Smooth muscle cell (in vitro differentiated cells): ENCODE results near the gene CYRIA. TPM values are rescaled to one million over a fixed set of nuclear protein-coding genes. Genes with fewer than 3 reads are reported as not detected.

Source experiments
- DNase-seq: peaks from one replicate; lab custom pipeline; 2025; ENCODE audit not compliant: unreplicated experiment; lab: John Stamatoyannopoulos, UW
- H2AFZ ChIP-seq: fragments of 200-600 bp; sonication (generic); 2 replicates; pipeline ENCODE4 v1.6.0; 2016; ENCODE audit warnings: antibody characterized with exemption, low read depth, mild to moderate bottlenecking
- H3F3A ChIP-seq: fragments of 200-600 bp; sonication (generic); 2 replicates; pipeline ENCODE4 v1.6.0; 2017; ENCODE audit warnings: antibody characterized with exemption, low read depth
- H3K27ac ChIP-seq: fragments of 200-600 bp; sonication (generic); 2 replicates; pipeline ENCODE4 v1.5.1; 2016; ENCODE audit warnings: low read depth, mild to moderate bottlenecking
- H3K27me3 ChIP-seq: fragments of 200-600 bp; sonication (generic); 2 replicates; pipeline ENCODE4 v1.6.1; 2016; ENCODE audit warnings: low read depth, mild to moderate bottlenecking
- H3K36me3 ChIP-seq: fragments of 200-600 bp; sonication (generic); 2 replicates; pipeline ENCODE4 v1.5.1; 2016; ENCODE audit warnings: low read depth
- H3K4me1 ChIP-seq: fragments of 200-600 bp; sonication (generic); 2 replicates; pipeline ENCODE4 v1.5.1; 2016; ENCODE audit warnings: low read depth
- H3K4me2 ChIP-seq: fragments of 200-600 bp; sonication (generic); 2 replicates; pipeline ENCODE4 v1.6.0; 2016; ENCODE audit warnings: mild to moderate bottlenecking
- H3K4me3 ChIP-seq: fragments of 200-600 bp; sonication (generic); 2 replicates; pipeline ENCODE4 v1.5.1; 2016; ENCODE audit warnings: mild to moderate bottlenecking
- H3K79me2 ChIP-seq: fragments of 200-600 bp; sonication (generic); 2 replicates; pipeline ENCODE4 v1.6.0; 2016; ENCODE audit warnings: low read depth, mild to moderate bottlenecking
- H3K9ac ChIP-seq: fragments of 200-600 bp; sonication (generic); 2 replicates; pipeline ENCODE4 v1.6.0; 2016; ENCODE audit warnings: low read depth
- H3K9me3 ChIP-seq: fragments of 200-600 bp; sonication (generic); replicated peaks from 2 replicates; pipeline ENCODE4 v1.5.1; 2016; ENCODE audit warnings: low read depth
- H4K20me1 ChIP-seq: fragments of 200-600 bp; sonication (generic); 2 replicates; pipeline ENCODE4 v1.6.0; 2016; ENCODE audit warnings: low read depth
- WGBS: methylation state at CpG from one replicate; pipeline ENCODE4 v1.1.7; 2016; ENCODE audit warnings: low lambda C conversion rate; 5-methylcytosine and 5-hydroxymethylcytosine counted together
- polyA plus RNA-seq: library from polyadenylated mRNA; unstranded; fragments of >200 nt; fragmentation: Nextera tagmentation; extraction: Ambion mirVana; gene quantifications from 2 replicates; pipeline ENCODE4 v1.2.1, GENCODE V29; 2016
- total RNA-seq: library from RNA; depleted of rRNA; stranded (reverse); fragments of >200 nt; gene quantifications from 2 replicates; pipeline ENCODE4 v1.2.3, GENCODE V29; 2014
- TF ChIP-seq, protein P1 (sequence below): fragments of 200-600 bp; sonication (generic); IDR thresholded peaks from 2 replicates; pipeline ENCODE4 v1.5.1; 2017; ENCODE audit warnings: borderline replicate concordance, mild to moderate bottlenecking, antibody characterized with exemption; ENCODE audit not compliant: insufficient read depth, poor library complexity, severe bottlenecking

Gene CYRIA
- total and polyA plus RNA-seq, 2 experiments from 2014 or later: 1.7 to 5.8 TPM

DNA sequence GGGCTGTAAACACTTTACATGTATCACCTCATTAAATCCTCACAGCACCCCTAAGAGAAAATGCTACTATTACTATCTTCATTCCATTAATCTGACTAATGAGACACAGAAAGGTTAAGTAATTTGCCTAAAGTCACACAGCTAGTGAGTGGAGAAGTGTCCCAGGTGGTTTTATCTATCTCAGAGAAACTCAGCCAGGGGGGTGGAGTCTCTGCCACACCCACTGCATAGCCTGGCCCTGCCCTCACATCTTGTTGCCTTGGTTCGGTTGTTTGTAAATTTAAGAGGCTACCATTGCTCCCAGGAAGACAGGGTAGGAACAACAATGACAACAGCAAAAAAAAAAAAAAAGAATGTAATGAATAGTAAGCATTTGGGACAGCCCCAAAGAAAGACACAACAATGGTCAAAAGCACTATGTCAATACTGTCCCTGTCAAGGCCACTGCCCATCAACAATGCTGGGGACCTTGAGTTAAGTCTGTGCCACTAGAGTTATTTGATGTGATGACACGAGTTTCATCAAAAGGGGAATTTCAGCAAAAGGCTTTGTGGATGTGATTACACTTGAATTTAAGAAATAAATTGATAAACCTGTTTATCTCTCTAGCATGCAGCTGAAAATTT lies 17.5 kb downstream of the CYRIA start:
- Histone ChIP-seq H3K79me2 (no peaks in the 10 kb centered on the region), H3K36me3 (no peaks in the 10 kb centered on the region), H3K4me2 (no peak overlapping the region), H2AFZ (no peak overlapping the region), H3K27me3 (no peaks in the 10 kb centered on the region), H4K20me1 (no peaks in the 10 kb centered on the region), H3K9me3 (no peaks in the 10 kb centered on the region), H3K27ac (no peak overlapping the region), H3F3A (peaks cover 5% of the 10 kb centered on the region), H3K4me3 (no peak overlapping the region), H3K4me1 (peaks cover 22% of the 10 kb centered on the region), H3K9ac (no peak overlapping the region)
- TF ChIP-seq, protein P1, sequence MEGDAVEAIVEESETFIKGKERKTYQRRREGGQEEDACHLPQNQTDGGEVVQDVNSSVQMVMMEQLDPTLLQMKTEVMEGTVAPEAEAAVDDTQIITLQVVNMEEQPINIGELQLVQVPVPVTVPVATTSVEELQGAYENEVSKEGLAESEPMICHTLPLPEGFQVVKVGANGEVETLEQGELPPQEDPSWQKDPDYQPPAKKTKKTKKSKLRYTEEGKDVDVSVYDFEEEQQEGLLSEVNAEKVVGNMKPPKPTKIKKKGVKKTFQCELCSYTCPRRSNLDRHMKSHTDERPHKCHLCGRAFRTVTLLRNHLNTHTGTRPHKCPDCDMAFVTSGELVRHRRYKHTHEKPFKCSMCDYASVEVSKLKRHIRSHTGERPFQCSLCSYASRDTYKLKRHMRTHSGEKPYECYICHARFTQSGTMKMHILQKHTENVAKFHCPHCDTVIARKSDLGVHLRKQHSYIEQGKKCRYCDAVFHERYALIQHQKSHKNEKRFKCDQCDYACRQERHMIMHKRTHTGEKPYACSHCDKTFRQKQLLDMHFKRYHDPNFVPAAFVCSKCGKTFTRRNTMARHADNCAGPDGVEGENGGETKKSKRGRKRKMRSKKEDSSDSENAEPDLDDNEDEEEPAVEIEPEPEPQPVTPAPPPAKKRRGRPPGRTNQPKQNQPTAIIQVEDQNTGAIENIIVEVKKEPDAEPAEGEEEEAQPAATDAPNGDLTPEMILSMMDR: no peak
- DNase-seq: no peak
- 96% methylated on average over 2 of the region's 2 CpGs for WGBS

DNA sequence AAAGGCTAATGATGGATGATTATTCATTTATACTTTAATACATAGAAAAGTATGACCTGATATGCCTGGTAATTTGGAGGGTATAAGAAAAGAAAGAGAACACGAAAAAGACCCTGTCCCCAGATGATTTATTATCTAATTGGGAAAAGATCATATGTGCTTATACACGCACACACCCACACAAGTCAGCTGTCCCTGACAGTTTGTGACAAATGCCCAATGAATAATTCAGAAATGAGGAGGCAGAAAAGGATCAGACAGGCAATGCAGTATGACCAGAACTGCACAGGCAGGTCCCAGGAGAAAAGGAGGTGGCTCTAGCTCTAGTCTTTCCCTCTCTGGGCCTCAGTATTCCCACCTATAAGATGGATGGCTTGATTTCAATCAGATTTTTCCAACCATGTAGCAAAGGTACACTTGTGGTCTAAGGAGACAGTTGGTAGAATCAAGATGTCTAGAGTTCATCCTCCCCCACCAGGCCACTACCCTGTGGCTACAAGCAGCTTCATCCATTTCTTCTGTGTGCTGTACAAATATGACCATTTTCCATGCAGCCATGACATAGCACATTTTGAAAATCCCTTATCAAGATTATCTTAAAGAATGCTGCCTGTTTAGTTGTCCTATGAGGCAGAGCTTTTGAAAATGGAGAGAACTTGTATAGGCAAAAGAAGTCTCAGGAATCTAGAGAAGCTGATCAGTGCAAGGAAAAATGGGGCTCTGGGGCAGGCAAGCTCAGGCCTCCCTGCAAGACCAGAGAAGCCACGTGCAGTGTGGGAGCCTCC lies 19.7 kb downstream of the CYRIA start:
- TF ChIP-seq, protein P1: no peak
- WGBS: 79% methylated on average over 3 of the region's 3 CpGs

GRCh38 chr2:16645088-16645487 lies 20.5 kb downstream of the CYRIA start:
- Histone ChIP-seq H3K4me3 (no peak overlapping the region), H3K36me3 (no peaks in the 10 kb centered on the region), H3K4me2 (no peak overlapping the region), H3F3A (peaks cover 6% of the 10 kb centered on the region), H3K9me3 (no peaks in the 10 kb centered on the region), H3K27me3 (no peaks in the 10 kb centered on the region), H3K9ac (no peak overlapping the region), H3K79me2 (no peaks in the 10 kb centered on the region), H4K20me1 (no peaks in the 10 kb centered on the region), H3K27ac (no peak overlapping the region), H2AFZ (no peak overlapping the region), H3K4me1 (no peaks in the 10 kb centered on the region)
- no peak for DNase-seq
- WGBS: 97% methylated on average over 7 of the region's 7 CpGs
- TF ChIP-seq, protein P1: no peak

More for the DNA sequence above, 19.7 kb downstream of the CYRIA start:
- no peaks in the 10 kb centered on the region for H3K27me3 ChIP-seq
- H3F3A ChIP-seq: peaks cover 4% of the 10 kb centered on the region
- no peak overlapping the region for H2AFZ ChIP-seq
- no peak for DNase-seq
- H3K36me3 ChIP-seq: no peaks in the 10 kb centered on the region
- H3K9ac ChIP-seq: no peak overlapping the region
- H3K4me1 ChIP-seq: peaks cover 7% of the 10 kb centered on the region
- no peak overlapping the region for H3K4me3 ChIP-seq
- no peak overlapping the region for H3K27ac ChIP-seq
- H4K20me1 ChIP-seq: no peaks in the 10 kb centered on the region
- no peaks in the 10 kb centered on the region for H3K79me2 ChIP-seq
- H3K9me3 ChIP-seq: no peaks in the 10 kb centered on the region
- no peak overlapping the region for H3K4me2 ChIP-seq
